HT1080 (cell line): ENCODE data around the gene ACOX3. TPM values are rescaled to one million over a fixed set of nuclear protein-coding genes. Genes with fewer than 3 reads are reported as not detected.
A peak's percentile ranks its signal among the peaks of the same experiment; 100 is the strongest.

Source experiments
- DNase-seq: peaks from one replicate; pipeline ENCODE4 v3.0.0-alpha.2; 2015; ENCODE audit warnings: low read depth
- total RNA-seq: library from RNA; depleted of rRNA; stranded (reverse); fragments of >200 nt; shearing (Covaris generic); gene quantifications from 2 replicates; pipeline ENCODE4 v1.2.3, GENCODE V29; 2014

Gene ACOX3
- total RNA-seq, 1 experiment from 2014 or later: 16.6 TPM

- DNase-seq: peak; percentile 32
These were observed 28.4 kb upstream of the ACOX3 start for GRCh38 chr4:8468746-8469535.

GRCh38 chr4:8467016-8467415 is 26.5 kb upstream of the ACOX3 start:
- DNase-seq: no peak

GRCh38 chr4:8465615-8466611 is 25.4 kb upstream of the ACOX3 start:
- DNase-seq: no peak

GRCh38 chr4:8464381-8464780 is 23.9 kb upstream of the ACOX3 start:
- DNase-seq: no peak

GRCh38 chr4:8463811-8464210 is 23.3 kb upstream of the ACOX3 start:
- DNase-seq: no peak

- DNase-seq: no peak
These were observed 21.1 kb upstream of the ACOX3 start for GRCh38 chr4:8461616-8462015.

- DNase-seq: no peak
These were observed 20.6 kb upstream of the ACOX3 start for GRCh38 chr4:8461086-8461485.

- DNase-seq: no peak
These were observed 19.4 kb upstream of the ACOX3 start for GRCh38 chr4:8459867-8460445.

GRCh38 chr4:8457646-8458252 is 17.2 kb upstream of the ACOX3 start:
- DNase-seq: no peak

- no peak for DNase-seq
These were observed 13.4 kb upstream of the ACOX3 start for GRCh38 chr4:8453957-8454356.

- no peak for DNase-seq
These were observed 11.1 kb upstream of the ACOX3 start for GRCh38 chr4:8451440-8452182.

- no peak for DNase-seq
These were observed 5.6 kb upstream of the ACOX3 start for GRCh38 chr4:8446122-8446521.

GRCh38 chr4:8443801-8444200 is 3.3 kb upstream of the ACOX3 start:
- DNase-seq: no peak

- no peak for DNase-seq
These were observed 2.3 kb upstream of the ACOX3 start for GRCh38 chr4:8442596-8443358.

- DNase-seq: no peak
These were observed 1.1 kb upstream of the ACOX3 start for GRCh38 chr4:8441499-8442091.

GRCh38 chr4:8439914-8440491 is 520 bp downstream of the ACOX3 start:
- peak; percentile 8 for DNase-seq

GRCh38 chr4:8439168-8439567 is 1.4 kb downstream of the ACOX3 start:
- no peak for DNase-seq

GRCh38 chr4:8438743-8439142 is 1.8 kb downstream of the ACOX3 start:
- no peak for DNase-seq

GRCh38 chr4:8437281-8437680 is 3.2 kb downstream of the ACOX3 start:
- no peak for DNase-seq
